HG03354 (cell line): ENCODE results near the gene RTN4R.
"Not testable (repeated sequence)": the region's sequence is repeated elsewhere in the genome, so short reads cannot be mapped to it uniquely, and the experiment has no call there.

Experiments
- ATAC-seq: cut with Tn5 transposase; IDR thresholded peaks from one replicate; pipeline ENCODE4 v1.9.1; 2021; ENCODE audit warnings: mild to moderate bottlenecking; ENCODE audit not compliant: unreplicated experiment, poor library complexity, severe bottlenecking

The RTN4R gene

DNA sequence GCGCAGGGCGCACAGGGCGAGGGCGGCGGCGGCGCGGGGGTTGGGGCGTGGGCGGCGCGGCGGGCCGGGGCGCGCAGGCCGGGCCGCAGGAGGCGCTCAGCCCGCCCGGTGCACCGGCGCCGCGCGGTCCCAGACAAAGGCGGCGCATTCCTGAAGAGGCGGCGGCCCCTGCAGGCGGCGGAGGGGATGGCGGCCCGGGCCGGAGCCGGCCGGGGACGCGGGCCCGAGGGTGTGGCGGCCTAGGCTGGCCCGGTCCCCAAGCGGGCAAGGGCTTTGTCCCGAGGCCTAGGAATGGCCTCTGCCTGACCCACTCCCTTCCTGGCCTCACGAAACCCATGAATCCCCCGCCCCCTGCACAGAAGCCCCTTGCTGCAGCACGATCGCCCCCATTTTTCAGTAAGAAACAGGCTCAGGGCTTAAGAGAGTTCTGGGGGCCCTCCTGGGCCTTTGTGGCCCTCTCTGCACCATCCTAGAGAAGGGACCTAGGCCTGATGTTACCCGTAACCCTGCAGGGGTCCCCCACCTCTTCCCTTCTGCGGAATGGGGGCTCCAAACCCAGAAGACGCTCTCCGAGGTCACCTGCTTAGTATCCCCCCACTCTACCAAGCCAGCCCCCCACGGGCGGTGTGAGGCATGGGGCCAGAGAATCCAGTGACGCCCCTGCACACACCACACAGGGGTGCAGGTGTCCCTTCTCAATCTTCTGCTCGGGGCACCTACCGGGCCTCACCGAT, at the start of gene RTN4R:
TSS of gene RTN4R (minus strand) at position 40 of the 734 bp plus-strand sequence. CDS start 226 bp downstream, outside the sequence.
- ATAC-seq, result no peak

GRCh38 chr22:20317402-20318042, 49.4 kb upstream of the RTN4R start:
- ATAC-seq, result not testable (repeated sequence)

DNA sequence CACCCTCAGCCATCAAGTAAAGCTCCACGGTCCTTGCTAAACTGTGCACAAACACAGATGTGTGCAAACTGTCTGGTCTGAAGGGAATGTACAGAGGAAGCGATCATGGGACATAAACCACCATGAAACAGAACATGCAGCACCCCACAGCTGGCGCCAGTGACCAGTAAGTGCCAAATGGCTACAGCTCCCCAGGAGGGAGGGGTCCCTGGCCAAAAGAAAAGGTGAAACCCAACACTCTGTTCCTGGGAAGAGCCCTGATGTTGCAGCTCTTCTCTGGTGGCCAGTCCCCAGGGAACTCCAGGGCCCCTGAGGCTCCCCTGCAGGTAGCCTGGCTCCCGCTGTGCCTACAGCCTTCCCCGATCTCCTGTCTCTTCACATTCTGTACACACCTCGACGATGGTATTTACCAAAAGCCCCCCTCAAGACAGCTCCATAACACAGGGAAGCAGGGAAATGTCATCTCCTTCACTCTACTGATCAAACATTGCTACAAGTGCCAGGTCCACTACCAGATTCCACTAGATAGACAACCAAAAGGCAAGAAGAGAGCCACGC, 48.8 kb upstream of the RTN4R start:
- ATAC-seq, result no peak

- ATAC-seq, result no peak
These were observed 48.2 kb upstream of the RTN4R start for GRCh38 chr22:20316217-20316843.

GRCh38 chr22:20315337-20316216, 47.5 kb upstream of the RTN4R start:
- ATAC-seq, result no peak

DNA sequence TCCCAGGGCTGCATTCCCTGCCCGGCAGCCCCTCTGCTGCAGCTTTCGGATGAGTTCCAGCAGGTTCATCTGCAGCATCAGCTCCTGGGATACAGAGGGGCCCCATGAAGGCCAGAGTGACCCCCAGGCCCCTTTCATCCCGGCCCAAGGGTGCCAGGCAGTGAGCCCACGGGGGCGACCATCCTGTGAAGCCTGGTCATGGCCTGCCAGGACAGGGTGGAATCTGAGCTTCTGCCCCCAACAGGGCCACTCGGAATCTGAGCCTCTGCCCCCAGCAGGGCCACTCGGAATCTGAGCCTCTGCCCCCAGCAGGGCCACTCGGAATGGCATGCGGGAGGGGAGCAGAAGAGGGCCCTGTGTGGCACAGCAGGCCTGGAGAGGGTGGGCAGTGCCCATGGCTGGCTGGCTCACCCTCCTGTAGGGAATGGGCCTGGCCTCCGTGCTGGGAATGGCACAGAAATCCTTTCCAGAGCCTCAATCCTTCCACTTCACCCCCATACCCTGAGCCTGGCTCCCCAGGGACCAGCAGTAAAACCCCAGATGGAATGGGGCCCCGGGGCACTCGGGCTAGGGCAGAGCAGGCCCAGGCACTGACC, 46.7 kb upstream of the RTN4R start:
- ATAC-seq, result not testable (repeated sequence)

DNA sequence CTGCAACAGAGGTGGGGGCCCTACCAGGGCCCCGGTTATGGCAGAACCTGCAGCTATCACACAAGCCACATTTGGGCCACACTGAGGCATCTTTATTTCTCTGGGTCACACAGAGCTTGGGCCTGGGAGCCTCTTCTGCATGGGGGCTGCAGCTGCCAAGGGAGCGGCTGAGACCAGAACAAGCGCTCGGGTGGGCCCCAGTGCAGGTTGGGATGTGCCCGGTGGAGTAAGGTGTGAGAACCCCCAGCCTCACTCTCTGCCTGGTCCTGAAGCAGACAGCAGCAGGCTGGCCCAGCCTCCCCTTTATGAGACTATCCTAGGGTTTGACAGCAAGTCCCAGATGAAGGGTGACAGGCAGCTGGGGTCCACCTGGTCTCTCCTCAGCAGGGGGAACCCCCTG, 46.1 kb upstream of the RTN4R start:
- ATAC-seq, result not testable (repeated sequence)

DNA sequence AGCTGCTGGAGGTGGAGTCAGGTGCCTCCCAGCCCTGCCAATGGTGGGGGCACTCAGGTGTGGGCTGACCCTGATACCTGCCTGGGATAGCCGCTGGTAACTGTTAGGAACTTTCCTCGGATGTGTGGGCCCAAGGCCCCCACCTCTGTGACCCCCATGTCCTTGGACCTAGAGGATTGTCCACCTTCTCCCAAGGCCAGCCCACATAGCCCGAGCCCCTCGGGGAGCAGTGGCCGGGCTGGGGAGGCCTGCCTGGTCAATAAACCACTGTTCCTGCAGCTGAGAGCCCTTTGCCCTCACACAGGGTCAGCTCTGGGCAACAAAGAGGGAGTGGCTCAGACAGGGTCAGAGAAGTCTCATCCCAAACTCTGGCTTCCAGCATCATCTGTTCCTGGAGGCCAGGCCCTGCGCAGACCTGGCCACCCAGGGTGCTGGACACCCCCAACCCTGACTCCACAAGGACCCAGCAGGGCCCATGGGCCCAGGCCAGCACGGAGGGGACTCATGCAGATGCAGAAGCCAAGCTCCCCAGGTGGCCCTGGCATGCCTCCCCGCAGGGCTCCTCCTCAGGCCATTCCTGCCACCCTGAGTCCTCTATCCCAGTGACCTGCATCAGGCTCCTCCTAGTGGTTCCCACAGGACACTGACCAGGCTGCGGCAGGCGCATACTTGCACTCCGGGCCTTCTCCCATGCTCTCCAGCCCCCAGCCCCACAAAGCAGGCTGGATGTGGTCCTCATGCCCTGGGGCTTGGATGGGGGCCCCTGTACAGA, 45.4 kb upstream of the RTN4R start:
- ATAC-seq, result not testable (repeated sequence)

DNA sequence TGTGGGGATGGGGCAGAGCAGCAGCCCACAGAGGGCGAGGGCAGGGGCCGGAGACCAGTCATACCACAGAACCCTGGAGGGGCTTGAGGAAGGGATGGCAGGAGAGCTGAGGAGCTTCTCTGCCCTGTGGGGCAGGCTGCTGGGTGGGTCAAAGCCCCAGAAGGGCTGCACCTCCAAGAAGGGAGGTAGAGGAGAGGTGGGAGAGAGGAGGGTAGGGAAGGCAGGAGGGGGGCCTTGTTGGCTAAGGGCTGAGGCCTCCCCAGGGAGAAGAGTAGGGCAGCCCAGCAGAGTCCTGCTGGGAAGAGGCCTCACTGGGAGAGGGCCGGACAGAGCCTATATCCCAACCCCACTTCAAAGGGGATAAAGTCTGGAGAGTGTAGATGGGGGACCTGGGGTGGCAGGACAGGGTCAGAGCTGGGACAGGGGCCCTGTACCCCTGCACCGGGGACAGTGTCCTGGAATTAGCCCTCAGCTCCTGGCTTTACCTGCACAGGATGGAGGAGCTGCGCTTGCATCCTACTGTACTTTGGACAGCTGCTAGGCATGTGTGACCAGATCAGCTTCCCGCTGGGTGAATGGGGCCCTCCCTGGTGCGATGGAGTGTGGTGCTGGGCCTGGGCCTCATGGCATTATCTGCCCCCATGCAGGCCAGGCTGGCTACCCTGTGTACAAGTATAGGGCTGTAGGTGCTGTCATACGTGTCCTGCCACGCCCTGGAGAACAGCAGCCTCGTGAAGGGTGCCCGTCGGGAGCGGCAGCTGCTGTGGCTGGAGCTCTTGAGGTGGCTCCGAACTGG, 44.5 kb upstream of the RTN4R start:
- no peak for ATAC-seq

- not testable (repeated sequence) for ATAC-seq
These were observed 43.3 kb upstream of the RTN4R start for GRCh38 chr22:20311249-20312062.

GRCh38 chr22:20310773-20311172, 42.7 kb upstream of the RTN4R start:
- ATAC-seq, result not testable (repeated sequence)

DNA sequence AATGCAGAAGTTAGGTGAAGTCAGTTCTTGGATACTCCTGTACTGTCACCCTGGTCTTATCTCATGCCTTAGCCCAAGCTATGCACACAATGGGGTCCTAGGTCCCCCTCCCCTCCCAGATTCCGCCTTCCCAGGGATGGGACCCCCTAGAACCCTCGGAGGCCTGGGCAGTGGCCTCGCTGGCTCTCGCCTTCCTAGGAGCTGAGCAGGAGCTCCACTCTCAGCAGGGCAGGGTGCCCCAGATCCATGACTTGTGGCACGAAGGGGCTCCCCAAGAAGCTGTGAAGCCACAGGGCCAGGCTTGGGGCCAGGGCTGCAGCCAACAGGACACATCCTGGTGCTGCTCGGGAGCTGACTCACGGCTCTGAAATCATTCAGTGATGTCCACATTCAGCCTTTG, 42.1 kb upstream of the RTN4R start:
- ATAC-seq, result not testable (repeated sequence)

GRCh38 chr22:20308806-20309650, 40.9 kb upstream of the RTN4R start:
- ATAC-seq, result not testable (repeated sequence)

- ATAC-seq, result not testable (repeated sequence)
These were observed 39.6 kb upstream of the RTN4R start for GRCh38 chr22:20307448-20308447.
